ENCODE measurements around the gene IFRD1.

Gene IFRD1

GRCh38 chr7:112449902-112450806 is at the start of gene IFRD1:
TSS of gene IFRD1 (plus strand) at chr7:112450460. CDS start at chr7:112450689, 229 bp downstream.
- DNase-seq (ENCODE audit: low spot score), result peak; percentile 100

GRCh38 chr7:112404321-112404720 is 45.9 kb upstream of the IFRD1 start:
- DNase-seq (ENCODE audit: low spot score), result no peak

GRCh38 chr7:112405286-112405685 is 45.0 kb upstream of the IFRD1 start:
- DNase-seq (ENCODE audit: low spot score), result no peak

GRCh38 chr7:112407261-112407660 is 43.0 kb upstream of the IFRD1 start:
- DNase-seq (ENCODE audit: low spot score), result no peak

GRCh38 chr7:112410092-112410491 is 40.2 kb upstream of the IFRD1 start:
- DNase-seq (ENCODE audit: low spot score), result no peak

- DNase-seq (ENCODE audit: low spot score), result no peak
Observed at GRCh38 chr7:112411186-112411795, 39.0 kb upstream of the IFRD1 start.

- peak; percentile 73 for DNase-seq (ENCODE audit: low spot score)
Observed at GRCh38 chr7:112414855-112415490, 35.3 kb upstream of the IFRD1 start.

GRCh38 chr7:112416127-112416526 is 34.1 kb upstream of the IFRD1 start:
- DNase-seq (ENCODE audit: low spot score), result no peak

GRCh38 chr7:112419543-112420130 is 30.6 kb upstream of the IFRD1 start:
- no peak for DNase-seq (ENCODE audit: low spot score)

GRCh38 chr7:112420236-112420861 is 29.9 kb upstream of the IFRD1 start:
- no peak for DNase-seq (ENCODE audit: low spot score)

- DNase-seq (ENCODE audit: low spot score), result no peak
Observed at GRCh38 chr7:112421666-112422486, 28.4 kb upstream of the IFRD1 start.

- DNase-seq (ENCODE audit: low spot score), result peak; percentile 95
Observed at GRCh38 chr7:112422842-112423496, 27.3 kb upstream of the IFRD1 start.

GRCh38 chr7:112423987-112424386 is 26.3 kb upstream of the IFRD1 start:
- DNase-seq (ENCODE audit: low spot score), result peak; percentile 32

- no peak for DNase-seq (ENCODE audit: low spot score)
Observed at GRCh38 chr7:112427984-112428383, 22.3 kb upstream of the IFRD1 start.

GRCh38 chr7:112428715-112429114 is 21.5 kb upstream of the IFRD1 start:
- no peak for DNase-seq (ENCODE audit: low spot score)

GRCh38 chr7:112430649-112431048 is 19.6 kb upstream of the IFRD1 start:
- no peak for DNase-seq (ENCODE audit: low spot score)

- DNase-seq (ENCODE audit: low spot score), result no peak
Observed at GRCh38 chr7:112431803-112432202, 18.5 kb upstream of the IFRD1 start.

- no peak for DNase-seq (ENCODE audit: low spot score)
Observed at GRCh38 chr7:112433289-112433688, 17.0 kb upstream of the IFRD1 start.

GRCh38 chr7:112437072-112437471 is 13.2 kb upstream of the IFRD1 start:
- DNase-seq (ENCODE audit: low spot score), result no peak

GRCh38 chr7:112439476-112439875 is 10.8 kb upstream of the IFRD1 start:
- no peak for DNase-seq (ENCODE audit: low spot score)

- no peak for DNase-seq (ENCODE audit: low spot score)
Observed at GRCh38 chr7:112442210-112442609, 8.1 kb upstream of the IFRD1 start.

Data from LoVo (cell line).